ENCODE measurements around the gene MEIS3.
"Not testable (repeated sequence)": the region's sequence is repeated elsewhere in the genome, so short reads cannot be mapped to it uniquely, and the experiment has no call there.

The MEIS3 gene

DNA sequence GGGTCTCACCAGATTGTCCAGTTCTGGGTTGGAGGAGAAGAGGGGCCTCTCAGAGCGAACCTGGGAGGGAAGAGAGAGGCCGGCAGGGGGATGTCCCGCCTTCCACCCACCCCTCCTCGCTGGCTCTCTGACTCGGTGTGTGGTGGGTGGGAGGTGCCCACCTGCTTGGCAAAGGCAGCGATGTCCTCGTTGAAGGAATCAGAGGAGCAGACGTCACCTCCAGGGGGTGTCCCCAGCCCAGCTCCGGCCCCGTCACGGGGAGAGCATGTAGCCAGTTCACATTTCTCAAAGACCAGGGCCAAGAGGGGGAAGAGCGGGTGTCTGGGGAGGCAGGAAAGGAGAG lies 2.7 kb downstream of the MEIS3 start:
- no peaks in the 10 kb centered on the region for H3K36me3 ChIP-seq
- H3K9ac ChIP-seq, result no peak overlapping the region
- H3K27ac ChIP-seq, result no peak overlapping the region
- no peak for TF ChIP-seq Cebpa-rat (IDR thresholded peaks at IDR 0.05)
- H4K20me1 ChIP-seq, result peaks cover 12 to 74% (median 54%) of the 10 kb centered on the region in 11 experiments; a peak in 21 of 22 replicates
- H3K4me2 ChIP-seq, result no peak overlapping the region
- H3K4me3 ChIP-seq, result no peak overlapping the region
- peaks cover 89 to 99% (median 97%) of the 10 kb centered on the region in 11 experiments for H3K27me3 ChIP-seq
- H3K9me3 ChIP-seq (replicated peaks in 1 of 11), result no peaks in the 10 kb centered on the region
- peaks cover 29 to 46% (median 35%) of the 10 kb centered on the region in 10 experiments; a peak in 19 of 20 replicates for H3K4me1 ChIP-seq

DNA sequence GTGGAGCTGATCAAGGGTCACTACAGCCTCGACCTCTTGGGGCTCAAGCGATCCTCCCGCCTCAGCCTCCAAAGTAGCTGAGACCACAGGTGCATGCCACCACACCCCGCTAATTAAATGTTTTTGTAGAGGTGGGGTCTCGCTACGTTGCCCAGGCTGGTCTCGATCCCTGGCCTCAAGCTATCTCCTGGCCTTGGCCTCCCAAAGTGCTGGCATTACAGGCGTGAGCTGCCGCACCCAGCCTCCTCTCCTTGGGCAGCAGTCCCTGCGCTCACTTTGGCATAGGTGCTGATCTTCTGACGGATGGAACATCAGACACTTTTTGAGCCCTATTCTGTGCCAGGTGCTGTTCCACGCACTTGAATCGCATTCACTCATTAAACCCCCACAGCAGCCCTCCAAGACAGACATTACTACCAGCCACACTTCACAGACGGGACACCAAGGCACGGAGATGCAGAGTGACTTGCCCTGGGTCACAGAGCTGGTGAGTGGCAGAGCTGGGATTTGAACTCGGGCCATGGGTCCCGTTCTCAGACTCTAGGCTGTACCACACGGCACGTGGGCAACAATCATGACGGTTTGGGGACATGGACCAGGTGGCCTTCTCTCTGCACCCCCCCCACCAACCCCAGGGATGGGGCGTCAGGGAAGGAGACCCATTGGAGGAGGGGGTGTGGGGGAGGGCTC lies 3.2 kb downstream of the MEIS3 start:
- H3K27me3 ChIP-seq, result peaks cover 83 to 99% (median 96%) of the 10 kb centered on the region in 11 experiments
- no peaks in the 10 kb centered on the region for H3K36me3 ChIP-seq

DNA sequence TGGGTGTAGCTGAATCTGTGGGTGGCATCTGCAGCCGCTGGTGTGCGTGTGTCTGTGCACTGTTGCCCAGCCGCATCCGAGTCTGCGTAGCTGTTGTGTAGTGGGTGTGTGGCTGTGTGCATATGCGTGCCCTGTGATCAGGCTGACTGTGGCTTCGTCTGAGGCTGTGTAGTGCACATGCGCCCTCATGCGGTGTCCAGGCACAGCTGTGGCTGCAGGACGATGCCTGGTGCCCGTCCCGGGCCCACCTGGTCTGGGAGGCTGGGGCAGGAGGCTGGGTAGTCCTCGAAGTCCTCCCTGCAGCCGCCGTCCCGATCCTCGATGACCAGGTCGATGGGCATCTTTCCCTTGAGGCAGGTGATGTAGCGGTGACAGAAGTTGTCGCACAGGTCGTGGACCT lies 4.9 kb downstream of the MEIS3 start:
- peaks cover 67 to 91% (median 85%) of the 10 kb centered on the region in 11 experiments for H3K27me3 ChIP-seq
- no peaks in the 10 kb centered on the region for H3K9me3 ChIP-seq (replicated peaks in 1 of 11)

More for the DNA sequence above, 3.2 kb downstream of the MEIS3 start:
- H4K20me1 ChIP-seq, result peaks cover 12 to 69% (median 49%) of the 10 kb centered on the region in 11 experiments; a peak in 21 of 22 replicates
- TF ChIP-seq Cebpa-rat (IDR thresholded peaks at IDR 0.05), result no peak
- H3K4me3 ChIP-seq, result no peak overlapping the region
- H3K27ac ChIP-seq, result no peak overlapping the region
- no peaks in the 10 kb centered on the region for H3K9me3 ChIP-seq (replicated peaks in 1 of 11)
- no peak overlapping the region for H3K4me2 ChIP-seq
- H3K9ac ChIP-seq, result no peak overlapping the region
- H3K4me1 ChIP-seq, result peaks cover 24 to 40% (median 30%) of the 10 kb centered on the region in 10 experiments; a peak in 19 of 20 replicates

DNA sequence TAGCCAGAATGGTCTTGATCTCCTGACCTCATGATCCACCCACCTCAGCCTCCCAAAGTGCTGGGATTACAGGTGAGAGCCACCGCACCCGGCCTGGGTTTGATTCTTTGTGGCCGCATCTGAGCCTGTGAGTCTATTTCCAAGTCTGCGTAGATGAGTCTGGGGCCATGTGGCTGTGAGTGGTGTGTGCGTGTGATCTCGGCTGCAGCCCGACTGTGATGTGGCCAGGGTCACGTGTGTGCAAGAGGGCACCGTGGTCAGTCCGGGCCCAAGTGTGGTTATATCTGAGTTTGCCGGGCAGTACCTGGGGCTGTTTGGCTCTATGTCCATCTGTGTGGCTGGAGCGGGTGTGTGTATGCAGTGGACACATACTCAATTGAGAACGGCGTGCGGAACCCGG lies 5.4 kb downstream of the MEIS3 start:
- Histone ChIP-seq H4K20me1 (peaks cover 12 to 49% (median 33%) of the 10 kb centered on the region in 11 experiments; a peak in 21 of 22 replicates), H3K27ac (no peak overlapping the region)
- no peak for TF ChIP-seq Cebpa-rat (IDR thresholded peaks at IDR 0.05)

More for the DNA sequence above, 4.9 kb downstream of the MEIS3 start:
- no peak overlapping the region for H3K27ac ChIP-seq
- no peak overlapping the region for H3K4me2 ChIP-seq
- H3K9ac ChIP-seq, result no peak overlapping the region
- no peak overlapping the region for H3K4me3 ChIP-seq
- no peaks in the 10 kb centered on the region for H3K36me3 ChIP-seq
- H3K4me1 ChIP-seq, result peaks cover 8 to 24% (median 17%) of the 10 kb centered on the region in 10 experiments; a peak in 18 of 20 replicates
- no peak for TF ChIP-seq Cebpa-rat (IDR thresholded peaks at IDR 0.05)
- H4K20me1 ChIP-seq, result peaks cover 12 to 53% (median 36%) of the 10 kb centered on the region in 11 experiments; a peak in 21 of 22 replicates

DNA sequence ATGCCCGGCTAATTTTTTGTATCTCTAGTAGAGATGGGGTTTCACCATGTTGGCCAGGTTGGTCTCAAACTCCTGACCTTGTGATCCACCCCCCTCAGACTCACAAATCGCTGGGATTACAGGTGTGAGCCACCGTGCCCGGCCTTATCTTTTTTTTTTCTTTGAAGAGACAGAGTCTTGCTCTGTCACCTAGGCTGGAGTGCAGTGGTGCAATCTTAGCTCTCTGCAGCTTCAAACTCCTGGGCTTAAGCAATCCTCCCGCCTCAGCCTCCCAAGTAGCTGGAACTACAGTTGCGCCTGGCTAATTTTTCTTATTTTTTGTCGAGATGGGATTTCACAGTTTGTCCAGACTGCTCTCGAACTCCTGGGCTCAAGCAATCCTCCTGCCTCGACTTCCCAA lies 7.6 kb downstream of the MEIS3 start:
- not testable (repeated sequence) for H3K36me3 ChIP-seq; H3K4me2 ChIP-seq; H3K4me3 ChIP-seq; H3K4me1 ChIP-seq; H3K9ac ChIP-seq; H3K27ac ChIP-seq; H3K9me3 ChIP-seq (replicated peaks in 1 of 11)
- H4K20me1 ChIP-seq, result peaks cover 0 to 35% (median 12%) of the 10 kb centered on the region in 11 experiments; a peak in 17 of 22 replicates
- peaks cover 66 to 91% (median 85%) of the 10 kb centered on the region in 11 experiments for H3K27me3 ChIP-seq

More for the DNA sequence above, 5.4 kb downstream of the MEIS3 start:
- no peak overlapping the region for H3K4me2 ChIP-seq
- H3K9me3 ChIP-seq (replicated peaks in 1 of 11), result no peaks in the 10 kb centered on the region
- peaks cover 3 to 19% (median 12%) of the 10 kb centered on the region in 10 experiments; a peak in 15 of 20 replicates for H3K4me1 ChIP-seq
- H3K36me3 ChIP-seq, result no peaks in the 10 kb centered on the region
- H3K9ac ChIP-seq, result no peak overlapping the region
- no peak overlapping the region for H3K4me3 ChIP-seq
- peaks cover 66 to 91% (median 85%) of the 10 kb centered on the region in 11 experiments for H3K27me3 ChIP-seq

DNA sequence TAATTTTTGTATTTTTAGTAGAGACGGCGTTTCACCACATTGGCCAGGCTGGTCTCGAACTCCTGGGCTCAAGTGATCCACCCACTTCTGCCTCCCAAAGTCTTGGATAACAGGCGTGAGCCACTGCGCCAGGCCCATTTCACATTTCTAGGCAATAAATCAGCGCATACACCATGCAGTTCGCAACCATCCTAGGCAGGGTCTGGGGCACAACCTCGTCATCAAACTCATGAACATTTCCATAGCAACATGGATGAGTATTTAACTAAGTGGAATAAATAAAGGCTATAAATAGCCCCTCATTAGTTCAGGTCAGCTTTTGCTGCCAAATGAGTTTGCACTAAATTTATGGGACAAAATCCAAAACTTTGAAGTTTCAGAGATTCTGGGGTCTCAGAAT lies 8.2 kb downstream of the MEIS3 start:
- H3K27me3 ChIP-seq, result peaks cover 66 to 91% (median 85%) of the 10 kb centered on the region in 11 experiments
- no peak overlapping the region for H3K4me2 ChIP-seq
- H3K36me3 ChIP-seq, result no peaks in the 10 kb centered on the region
- H3K4me3 ChIP-seq, result no peak overlapping the region
- no peaks in the 10 kb centered on the region for H3K9me3 ChIP-seq (replicated peaks in 1 of 11)
- no peak for TF ChIP-seq Cebpa-rat (IDR thresholded peaks at IDR 0.05)
- no peak overlapping the region for H3K9ac ChIP-seq
- no peaks in the 10 kb centered on the region for H3K4me1 ChIP-seq
- H3K27ac ChIP-seq, result no peak overlapping the region
- peaks cover 0 to 32% (median 6%) of the 10 kb centered on the region in 11 experiments; a peak in 14 of 22 replicates for H4K20me1 ChIP-seq

DNA sequence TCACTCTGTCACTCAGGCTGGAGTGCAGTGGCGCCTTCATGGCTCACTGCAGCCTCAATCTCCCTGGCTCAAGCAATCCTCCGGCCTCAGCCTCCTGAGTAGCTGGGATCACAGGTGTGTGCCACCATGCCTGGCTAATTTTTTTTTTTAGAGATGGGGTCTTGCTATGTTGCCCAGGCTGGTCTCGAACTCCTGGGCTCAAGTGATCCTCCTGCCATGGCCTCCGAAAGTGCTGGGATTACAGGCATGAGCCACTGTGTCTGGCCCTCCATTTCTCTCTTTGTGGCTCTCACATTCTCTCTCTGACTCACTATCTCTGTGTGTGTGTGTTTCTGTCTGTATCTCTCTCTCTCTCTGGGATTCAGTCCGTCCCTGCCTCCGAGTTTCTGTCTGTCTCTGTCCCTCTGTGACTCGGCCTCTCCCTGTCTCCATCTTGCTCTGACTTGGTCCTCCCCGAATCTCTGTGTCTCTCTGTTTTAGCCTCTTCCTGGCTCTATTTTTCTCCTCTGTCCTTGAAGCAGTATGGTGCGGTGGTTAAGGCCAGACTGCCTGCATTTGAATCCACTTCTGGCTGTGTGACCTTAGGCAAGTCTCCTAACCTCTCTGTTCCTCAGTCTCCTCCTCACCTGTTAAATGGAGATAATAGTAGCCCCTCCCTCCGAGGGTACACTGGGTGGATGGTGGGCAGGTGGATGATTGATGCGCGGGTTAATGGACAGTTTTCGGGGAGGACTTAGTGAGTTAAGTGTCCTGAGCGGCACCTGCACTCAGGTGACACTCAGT lies 11.0 kb downstream of the MEIS3 start:
- Histone ChIP-seq H3K9me3 (replicated peaks in 1 of 11) (no peaks in the 10 kb centered on the region), H3K27me3 (peaks cover 63 to 90% (median 84%) of the 10 kb centered on the region in 11 experiments), H3K27ac (no peak overlapping the region), H4K20me1 (peaks cover 0 to 25% (median 6%) of the 10 kb centered on the region in 11 experiments; a peak in 12 of 22 replicates), H3K4me2 (no peak overlapping the region), H3K9ac (no peak overlapping the region), H3K4me3 (no peak overlapping the region), H3K4me1 (no peaks in the 10 kb centered on the region), H3K36me3 (no peaks in the 10 kb centered on the region)
- no peak for TF ChIP-seq Cebpa-rat (IDR thresholded peaks at IDR 0.05)

DNA sequence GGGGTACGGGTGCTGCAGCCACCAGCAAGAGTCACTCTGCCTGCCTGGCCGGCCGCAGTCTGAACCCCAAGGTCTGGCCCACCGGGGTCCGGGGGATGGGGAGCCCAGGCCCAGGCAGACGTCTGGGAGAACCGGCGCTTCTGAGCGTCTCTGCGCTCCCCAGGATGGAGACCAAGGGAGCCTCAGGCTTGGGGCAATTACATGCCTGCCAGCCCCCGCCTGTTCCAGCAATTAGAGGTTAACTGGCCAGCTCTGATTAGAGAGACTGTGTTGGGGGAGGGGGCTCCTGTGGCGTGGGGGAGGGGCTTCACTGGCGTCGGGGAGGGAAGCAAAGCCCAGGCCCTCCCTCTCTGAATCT lies 11.9 kb downstream of the MEIS3 start:
- no peaks in the 10 kb centered on the region for H3K36me3 ChIP-seq
- no peak overlapping the region for H3K9ac ChIP-seq
- no peaks in the 10 kb centered on the region for H3K9me3 ChIP-seq (replicated peaks in 1 of 11)
- H3K4me3 ChIP-seq, result no peak overlapping the region
- no peak overlapping the region for H3K27ac ChIP-seq
- H3K4me2 ChIP-seq, result no peak overlapping the region
- peaks cover 0 to 29% (median 6%) of the 10 kb centered on the region in 11 experiments; a peak in 12 of 22 replicates for H4K20me1 ChIP-seq
- H3K4me1 ChIP-seq, result no peaks in the 10 kb centered on the region
- peaks cover 53 to 87% (median 79%) of the 10 kb centered on the region in 11 experiments for H3K27me3 ChIP-seq
- no peak for TF ChIP-seq Cebpa-rat (IDR thresholded peaks at IDR 0.05)

DNA sequence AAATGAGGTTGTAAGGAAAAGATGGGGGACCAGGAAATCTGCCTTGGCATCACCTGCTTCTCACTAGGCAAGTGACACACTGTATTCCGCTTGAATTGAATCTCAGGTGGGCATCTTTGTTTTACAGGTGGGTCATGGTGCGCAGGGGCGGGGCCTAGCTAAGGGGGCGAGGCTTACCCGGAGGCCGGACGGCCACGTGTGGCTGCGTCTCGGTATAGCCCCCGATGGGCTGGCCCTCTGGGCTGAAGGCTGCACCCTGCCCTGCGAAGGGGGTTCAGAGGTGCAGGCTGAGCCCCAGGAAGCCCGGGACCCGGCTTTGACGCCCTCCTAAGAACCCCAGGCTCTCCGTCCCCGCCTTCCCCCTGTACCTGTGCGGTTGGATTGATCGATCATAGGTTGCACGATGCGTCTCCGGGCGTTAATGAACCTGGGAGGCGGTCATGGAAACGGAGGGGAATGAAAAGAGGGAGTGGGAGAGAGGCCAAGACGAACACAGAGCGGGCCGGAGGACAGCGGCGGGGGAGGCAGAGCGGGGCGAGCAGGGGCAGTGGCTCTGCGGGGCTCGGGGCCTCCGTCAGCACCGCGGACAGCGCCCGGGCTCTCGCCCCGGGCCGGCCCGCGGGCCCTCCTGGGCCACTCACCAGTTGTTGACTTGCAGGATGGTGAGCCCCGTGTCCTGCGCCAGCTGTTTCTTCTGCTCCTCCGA lies 12.5 kb downstream of the MEIS3 start:
- Histone ChIP-seq H3K4me2 (no peak overlapping the region), H4K20me1 (peaks cover 0 to 24% (median 6%) of the 10 kb centered on the region in 11 experiments; a peak in 13 of 22 replicates), H3K4me3 (no peak overlapping the region), H3K36me3 (no peaks in the 10 kb centered on the region), H3K9ac (no peak overlapping the region), H3K27me3 (peaks cover 48 to 83% (median 74%) of the 10 kb centered on the region in 11 experiments), H3K9me3 (replicated peaks in 1 of 11) (no peaks in the 10 kb centered on the region), H3K4me1 (no peaks in the 10 kb centered on the region), H3K27ac (no peak overlapping the region)
- TF ChIP-seq Cebpa-rat (IDR thresholded peaks at IDR 0.05), result no peak
